Measurements from ENCODE around the gene EHD2.

DNA sequence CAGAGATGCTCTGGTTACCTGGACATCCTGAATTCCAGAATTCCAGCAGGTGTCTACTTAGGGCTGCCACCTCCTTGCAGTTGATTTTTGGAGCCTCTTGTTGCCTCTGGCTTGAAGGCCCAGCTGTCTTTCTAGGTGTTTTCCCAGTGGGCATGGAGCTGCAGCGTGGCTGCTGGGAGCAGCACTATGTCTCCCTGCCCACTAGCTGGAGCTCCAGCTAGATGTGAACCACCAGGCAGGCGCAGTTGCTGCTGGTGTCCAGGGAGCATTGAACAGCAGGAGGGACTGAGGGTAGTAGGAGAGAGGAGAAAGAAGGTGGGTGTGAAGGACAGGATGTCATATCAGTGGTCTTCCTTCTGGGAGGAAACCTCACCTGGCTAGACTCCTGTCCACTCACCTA lies 55.4 kb downstream of the EHD2 start:
- TF ChIP-seq EZH2 (IDR thresholded peaks at IDR 0.05; ENCODE audit: borderline replicate concordance, low read depth, low read length, severe bottlenecking), result no peak
- TF ChIP-seq, protein P1, sequence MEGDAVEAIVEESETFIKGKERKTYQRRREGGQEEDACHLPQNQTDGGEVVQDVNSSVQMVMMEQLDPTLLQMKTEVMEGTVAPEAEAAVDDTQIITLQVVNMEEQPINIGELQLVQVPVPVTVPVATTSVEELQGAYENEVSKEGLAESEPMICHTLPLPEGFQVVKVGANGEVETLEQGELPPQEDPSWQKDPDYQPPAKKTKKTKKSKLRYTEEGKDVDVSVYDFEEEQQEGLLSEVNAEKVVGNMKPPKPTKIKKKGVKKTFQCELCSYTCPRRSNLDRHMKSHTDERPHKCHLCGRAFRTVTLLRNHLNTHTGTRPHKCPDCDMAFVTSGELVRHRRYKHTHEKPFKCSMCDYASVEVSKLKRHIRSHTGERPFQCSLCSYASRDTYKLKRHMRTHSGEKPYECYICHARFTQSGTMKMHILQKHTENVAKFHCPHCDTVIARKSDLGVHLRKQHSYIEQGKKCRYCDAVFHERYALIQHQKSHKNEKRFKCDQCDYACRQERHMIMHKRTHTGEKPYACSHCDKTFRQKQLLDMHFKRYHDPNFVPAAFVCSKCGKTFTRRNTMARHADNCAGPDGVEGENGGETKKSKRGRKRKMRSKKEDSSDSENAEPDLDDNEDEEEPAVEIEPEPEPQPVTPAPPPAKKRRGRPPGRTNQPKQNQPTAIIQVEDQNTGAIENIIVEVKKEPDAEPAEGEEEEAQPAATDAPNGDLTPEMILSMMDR (IDR thresholded peaks at IDR 0.05; ENCODE audit: borderline replicate concordance, extremely low read depth, low read length, poor library complexity, severe bottlenecking), result no peak

Measured in DND-41 (cell line).